Natural killer cell treated with Interleukin-12 subunit alpha and Interleukin-12 subunit beta and Interleukin-15 and Interleukin-18, amount 100 ng/mL, for 72 hours (primary cell): ENCODE measurements around the gene SMIM32. TPM values are rescaled to one million over a fixed set of nuclear protein-coding genes. Genes with fewer than 3 reads are reported as not detected.

Experiments
- ATAC-seq, 2 donors: fragments of 150-1000 bp; cut with Tn5 transposase in 1 of 2; sonication (Bioruptor Pico), chemical (Tn5 transposase) in 1 of 2; 2 replicates each; pipeline ENCODE4 v1.10.0; 2021
- DNase-seq: peaks from one replicate; pipeline ENCODE4 v3.0.0; 2022; ENCODE audit warnings: low spot score
- H3K27ac Mint-ChIP-seq, 2 donors: 1 replicate in 1 of 2; 2 replicates in 1 of 2; pipeline ENCODE4 v1.8.0; 2022; ENCODE audit warnings: mixed read lengths in 2 of 2, mild to moderate bottlenecking in 1 of 2, moderate library complexity in 1 of 2
- H3K27me3 Mint-ChIP-seq, 2 donors: 1 replicate in 1 of 2; 2 replicates in 1 of 2; pipeline ENCODE4 v1.8.0; 2022; ENCODE audit warnings: mixed read lengths in 2 of 2
- H3K36me3 Mint-ChIP-seq: one replicate; pipeline ENCODE4 v1.8.0; 2022; ENCODE audit warnings: mixed read lengths
- H3K4me1 Mint-ChIP-seq, 2 donors: 1 replicate in 1 of 2; 2 replicates in 1 of 2; pipeline ENCODE4 v1.8.0; 2022; ENCODE audit warnings: low read depth in 2 of 2, mixed read lengths in 2 of 2, mild to moderate bottlenecking in 1 of 2
- H3K4me3 Mint-ChIP-seq: one replicate; pipeline ENCODE4 v1.8.0; 2022; ENCODE audit warnings: mixed read lengths
- H3K9me3 Mint-ChIP-seq: 2 replicates; pipeline ENCODE4 v1.8.0; 2022; ENCODE audit warnings: mixed read lengths
- total RNA-seq, 2 donors: library from RNA; stranded (reverse); gene quantifications; one replicate each; pipeline ENCODE4 v1.2.3, GENCODE V29; 2022

Gene SMIM32
- total RNA-seq, 2 donors from 2014 or later, result not detected

DNA sequence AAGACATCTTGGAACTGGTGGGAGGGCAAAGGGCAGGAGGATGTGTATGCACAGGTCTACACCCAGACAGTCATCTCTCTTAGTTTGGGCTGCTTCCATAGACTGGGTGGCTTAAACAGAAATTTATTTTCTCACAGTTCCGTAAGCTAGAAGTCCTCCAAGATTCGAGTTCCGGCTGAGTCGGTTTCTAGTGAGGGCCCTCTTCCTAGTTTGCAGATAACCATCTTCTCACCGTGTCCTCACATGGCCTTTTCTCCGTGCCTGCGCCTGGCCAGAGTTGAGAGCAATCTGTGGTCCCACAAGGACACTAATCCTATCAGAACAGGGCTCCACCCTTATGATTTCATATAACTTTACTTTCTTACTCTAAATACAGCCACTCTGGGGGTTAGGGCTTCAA lies 4.1 kb downstream of the SMIM32 start:
- Mint-ChIP-seq H3K27me3 (peaks cover 10 to 12% of the 10 kb centered on the region in 2 donors), H3K9me3 (no peaks in the 10 kb centered on the region), H3K27ac (no peak overlapping the region), H3K4me3 (no peak overlapping the region), H3K4me1 (peaks cover 11 to 13% of the 10 kb centered on the region in 2 donors), H3K36me3 (peaks cover 13% of the 10 kb centered on the region)
- DNase-seq (no peak), ATAC-seq (no peak)

DNA sequence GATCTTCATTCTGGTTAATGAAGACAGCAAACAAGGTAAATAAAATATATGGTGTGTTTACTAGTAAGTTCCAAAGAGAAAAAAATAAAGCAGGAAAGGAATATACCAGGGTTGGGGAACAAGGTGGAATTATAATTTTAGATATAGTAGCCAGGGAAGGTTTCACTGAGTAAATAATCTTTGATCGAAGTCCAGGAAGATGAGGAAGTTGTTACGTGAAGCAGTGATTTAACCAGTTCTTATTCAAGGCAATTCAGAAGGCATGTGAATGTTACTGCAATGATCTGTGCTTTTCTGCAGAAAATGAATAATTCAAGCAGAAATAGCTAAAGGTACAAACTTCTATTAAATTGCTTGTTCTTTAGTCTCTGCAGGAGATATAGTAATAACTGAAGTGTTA lies 6.2 kb downstream of the SMIM32 start:
- H3K9me3 Mint-ChIP-seq, result no peaks in the 10 kb centered on the region
- no peak overlapping the region for H3K4me3 Mint-ChIP-seq
- ATAC-seq (no peak), DNase-seq (no peak)
- no peak overlapping the region for H3K27ac Mint-ChIP-seq
- peaks cover 11 to 13% of the 10 kb centered on the region in 2 donors for H3K4me1 Mint-ChIP-seq
- peaks cover 13% of the 10 kb centered on the region for H3K36me3 Mint-ChIP-seq
- peaks cover 8% of the 10 kb centered on the region in 2 donors for H3K27me3 Mint-ChIP-seq

DNA sequence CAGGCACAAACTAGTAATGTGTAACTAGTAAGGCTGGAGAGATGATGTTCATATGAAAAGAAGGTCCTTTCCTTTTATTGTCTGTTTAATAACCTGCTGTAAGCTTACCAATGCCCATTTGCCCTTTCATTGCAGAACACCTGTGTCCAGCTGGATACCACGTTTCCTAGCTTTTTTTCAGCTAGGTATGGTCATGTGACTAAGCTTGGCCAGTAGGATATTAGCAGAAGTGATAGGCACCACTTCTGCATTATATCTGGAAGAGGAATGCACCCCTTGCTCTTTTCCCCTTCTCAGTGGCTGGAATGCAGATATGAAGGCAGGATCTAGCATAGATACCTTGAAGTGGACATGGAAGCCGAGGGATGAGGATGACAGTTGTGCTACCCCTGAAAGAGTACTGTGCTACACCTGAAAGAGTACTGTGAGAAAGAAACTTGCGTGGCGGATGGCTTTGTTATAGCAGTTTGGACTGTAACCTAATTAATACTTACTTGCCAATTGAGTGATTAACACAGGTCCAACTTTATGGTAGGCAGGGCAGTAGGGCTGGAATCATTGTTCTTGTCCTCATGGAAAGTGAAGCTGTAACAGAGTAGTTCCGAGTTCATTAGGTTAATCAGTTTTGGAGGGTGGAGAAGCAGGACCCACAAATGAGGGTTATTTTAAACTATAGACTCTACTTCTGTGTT lies 6.8 kb downstream of the SMIM32 start:
- peaks cover 6 to 7% of the 10 kb centered on the region in 2 donors for H3K4me1 Mint-ChIP-seq
- no peak overlapping the region for H3K4me3 Mint-ChIP-seq
- DNase-seq, result no peak
- H3K36me3 Mint-ChIP-seq, result peaks cover 13% of the 10 kb centered on the region
- ATAC-seq, result no peak
- no peaks in the 10 kb centered on the region for H3K9me3 Mint-ChIP-seq
- H3K27ac Mint-ChIP-seq, result no peak overlapping the region
- peaks cover under 1 to 2% of the 10 kb centered on the region in 2 donors for H3K27me3 Mint-ChIP-seq

DNA sequence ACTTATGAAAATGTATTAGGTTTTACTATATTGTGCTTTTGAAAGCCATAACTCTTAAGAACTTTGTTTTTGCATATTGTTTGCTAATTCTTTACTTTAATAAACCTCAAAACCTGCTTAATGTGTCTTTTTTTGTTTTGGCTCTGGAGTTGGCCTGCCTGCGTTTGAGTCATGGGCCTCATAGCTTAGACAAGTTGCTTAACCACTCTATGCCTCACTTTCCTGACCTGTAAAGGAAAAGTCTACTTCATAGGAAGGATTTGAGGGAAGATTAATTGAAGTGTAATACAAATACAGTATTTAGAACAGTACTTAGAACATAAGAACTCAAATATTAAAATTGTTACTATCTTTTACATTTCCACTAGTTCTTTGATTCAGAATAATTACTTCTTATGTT lies 10.3 kb downstream of the SMIM32 start:
- DNase-seq (no peak), ATAC-seq (no peak)
- Mint-ChIP-seq H3K9me3 (no peaks in the 10 kb centered on the region), H3K27ac (no peak overlapping the region), H3K36me3 (peaks cover 9% of the 10 kb centered on the region), H3K4me3 (no peak overlapping the region), H3K27me3 (no peaks in the 10 kb centered on the region), H3K4me1 (peaks cover 3 to 4% of the 10 kb centered on the region in 2 donors)

DNA sequence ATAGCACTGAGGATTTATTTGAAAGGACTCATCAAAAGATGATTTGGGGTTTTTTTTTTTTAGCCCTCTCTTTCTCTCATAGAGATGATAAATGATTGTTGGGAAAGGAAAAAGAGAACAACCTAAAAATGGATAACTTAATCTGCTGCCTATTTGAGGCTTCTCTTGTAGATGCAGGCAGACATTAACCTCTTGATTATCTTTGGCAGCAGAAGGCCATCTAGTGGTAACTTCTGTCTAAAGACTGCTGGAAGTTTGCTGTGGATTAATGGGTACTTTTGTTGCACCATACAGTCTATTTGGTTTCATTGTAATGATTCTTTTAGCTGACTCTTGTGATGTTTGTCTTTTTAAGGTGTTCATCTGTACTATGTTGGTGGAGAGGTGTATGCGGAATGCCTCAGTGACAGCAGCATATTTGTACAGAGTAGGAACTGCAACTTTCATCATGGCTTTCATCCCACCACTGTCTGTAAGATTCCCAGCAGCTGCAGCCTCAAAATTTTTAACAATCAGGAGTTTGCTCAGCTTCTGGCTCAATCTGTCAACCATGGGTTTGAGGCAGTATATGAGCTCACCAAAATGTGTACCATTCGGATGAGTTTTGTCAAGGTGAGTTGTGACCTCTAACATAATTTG lies 18.8 kb downstream of the SMIM32 start:
- H3K27me3 Mint-ChIP-seq, result no peaks in the 10 kb centered on the region
- H3K4me3 Mint-ChIP-seq, result no peak overlapping the region
- H3K27ac Mint-ChIP-seq, result no peak overlapping the region
- H3K9me3 Mint-ChIP-seq, result no peaks in the 10 kb centered on the region
- no peaks in the 10 kb centered on the region for H3K4me1 Mint-ChIP-seq
- DNase-seq (no peak), ATAC-seq (no peak)
- H3K36me3 Mint-ChIP-seq, result peaks cover 15% of the 10 kb centered on the region

DNA sequence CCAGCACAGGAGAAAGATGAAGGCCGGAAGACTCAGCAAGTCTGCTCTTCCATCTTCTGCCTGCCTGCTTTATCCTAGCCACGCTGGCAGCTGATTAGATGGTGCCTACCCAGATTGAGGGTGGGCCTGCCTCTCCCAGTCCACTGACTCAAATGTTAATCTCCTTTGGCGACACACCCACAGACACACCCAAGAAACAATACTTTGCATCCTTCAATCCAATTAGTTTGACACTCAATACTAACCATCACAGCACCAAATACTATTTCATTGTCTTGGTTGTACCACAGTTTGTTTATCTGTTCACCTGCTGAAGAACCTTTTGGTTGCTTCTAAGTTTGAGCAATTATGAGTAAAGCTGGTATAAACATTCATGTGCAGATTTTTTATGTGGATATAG lies 23.7 kb downstream of the SMIM32 start:
- no peak for ATAC-seq
- H3K4me1 Mint-ChIP-seq, result peaks cover 0 to 6% of the 10 kb centered on the region in 2 donors
- no peaks in the 10 kb centered on the region for H3K9me3 Mint-ChIP-seq
- no peak overlapping the region for H3K4me3 Mint-ChIP-seq
- no peak for DNase-seq
- peaks cover 17% of the 10 kb centered on the region for H3K36me3 Mint-ChIP-seq
- H3K27ac Mint-ChIP-seq, result no peak overlapping the region
- H3K27me3 Mint-ChIP-seq, result no peaks in the 10 kb centered on the region

DNA sequence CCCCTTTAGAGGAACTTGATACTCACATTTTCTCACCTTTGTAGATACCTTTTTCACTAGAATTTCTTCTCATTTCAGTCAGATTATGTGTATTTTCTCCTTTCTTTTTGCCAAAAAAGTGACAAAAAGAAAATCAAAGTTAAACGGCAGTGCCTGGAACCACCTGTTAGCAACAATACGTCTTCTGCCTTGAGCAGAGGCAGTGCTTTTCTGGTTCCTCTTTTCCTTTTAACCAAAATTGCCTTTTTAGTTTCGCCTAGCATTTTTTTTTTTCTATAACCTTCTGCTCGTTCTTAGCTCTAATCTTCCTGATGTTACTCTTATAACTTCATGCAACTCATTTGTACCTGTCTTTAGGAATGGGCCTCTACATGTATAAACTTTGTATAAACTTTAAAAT lies 26.1 kb downstream of the SMIM32 start:
- Mint-ChIP-seq H3K9me3 (no peaks in the 10 kb centered on the region), H3K4me1 (peaks cover 0 to 6% of the 10 kb centered on the region in 2 donors), H3K36me3 (peaks cover 13% of the 10 kb centered on the region), H3K27me3 (no peaks in the 10 kb centered on the region), H3K27ac (no peak overlapping the region), H3K4me3 (no peak overlapping the region)
- DNase-seq (no peak), ATAC-seq (no peak)

DNA sequence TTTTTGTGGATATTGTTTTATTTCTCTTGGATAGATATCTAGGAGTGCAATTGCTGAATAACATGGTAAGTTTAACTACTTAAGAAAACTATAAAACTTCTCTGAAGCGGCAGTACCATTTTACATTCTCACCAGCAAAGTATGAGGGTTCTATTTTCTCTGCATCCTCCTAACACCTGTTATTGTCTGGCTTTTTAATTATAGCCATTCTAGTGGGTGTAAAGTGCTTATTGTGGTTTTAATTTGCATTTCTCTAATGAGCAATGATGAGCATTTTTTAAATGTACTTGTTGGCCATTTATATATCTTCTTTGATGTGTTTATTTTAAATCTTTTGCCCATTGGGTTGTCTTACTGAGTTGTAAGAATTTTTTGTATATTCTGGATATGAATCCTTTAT lies 28.7 kb downstream of the SMIM32 start:
- no peaks in the 10 kb centered on the region for H3K27me3 Mint-ChIP-seq
- no peak for DNase-seq
- ATAC-seq, result no peak
- H3K36me3 Mint-ChIP-seq, result peaks cover 13% of the 10 kb centered on the region
- no peak overlapping the region for H3K4me3 Mint-ChIP-seq
- no peaks in the 10 kb centered on the region for H3K9me3 Mint-ChIP-seq
- H3K27ac Mint-ChIP-seq, result no peak overlapping the region
- peaks cover 0 to 10% of the 10 kb centered on the region in 2 donors for H3K4me1 Mint-ChIP-seq

DNA sequence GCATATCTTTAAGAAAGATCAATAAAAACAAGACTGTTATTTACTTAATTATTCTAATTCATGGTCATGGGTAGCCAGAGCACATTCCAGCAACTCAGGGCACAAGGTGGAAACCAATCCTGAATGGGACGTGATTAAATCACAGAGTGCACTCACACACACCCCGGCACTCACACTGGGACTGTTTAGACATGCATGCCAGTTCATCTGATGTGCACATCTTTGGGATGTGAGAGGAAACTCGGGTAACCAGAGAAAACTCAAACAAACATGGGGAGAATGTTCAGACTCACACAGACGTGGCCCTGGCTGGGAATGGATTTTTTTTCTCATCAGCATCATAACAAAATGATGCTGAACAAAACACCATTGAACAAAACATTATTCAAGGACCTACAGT lies 31.0 kb downstream of the SMIM32 start:
- peaks cover 0 to 4% of the 10 kb centered on the region in 2 donors for H3K4me1 Mint-ChIP-seq
- no peak overlapping the region for H3K4me3 Mint-ChIP-seq
- no peaks in the 10 kb centered on the region for H3K9me3 Mint-ChIP-seq
- ATAC-seq (no peak), DNase-seq (no peak)
- peaks cover 10% of the 10 kb centered on the region for H3K36me3 Mint-ChIP-seq
- H3K27ac Mint-ChIP-seq, result no peak overlapping the region
- no peaks in the 10 kb centered on the region for H3K27me3 Mint-ChIP-seq

DNA sequence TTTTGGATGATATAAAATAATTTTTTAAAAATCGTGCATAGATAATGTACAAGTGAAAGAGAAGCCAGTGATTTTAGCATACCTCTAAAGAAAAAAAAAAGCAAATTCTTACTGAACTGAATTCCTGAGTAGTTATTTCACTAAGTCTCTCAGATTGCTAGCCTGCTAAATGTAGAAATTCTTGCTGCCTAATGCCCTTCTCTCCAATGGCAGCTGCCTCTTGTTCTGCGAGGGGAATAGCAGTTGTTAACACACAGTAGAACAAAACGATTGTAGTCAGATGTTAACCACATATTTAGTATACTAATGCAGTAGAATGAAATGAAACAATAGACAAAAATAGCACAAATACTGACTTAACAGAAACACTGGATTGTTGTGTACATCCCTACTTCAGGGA lies 33.5 kb downstream of the SMIM32 start:
- Mint-ChIP-seq H3K4me1 (peaks cover 8 to 17% of the 10 kb centered on the region in 2 donors), H3K36me3 (peaks cover 22% of the 10 kb centered on the region), H3K9me3 (no peaks in the 10 kb centered on the region), H3K27ac (no peak overlapping the region), H3K4me3 (no peak overlapping the region), H3K27me3 (no peaks in the 10 kb centered on the region)
- no peak for ATAC-seq
- DNase-seq, result no peak

DNA sequence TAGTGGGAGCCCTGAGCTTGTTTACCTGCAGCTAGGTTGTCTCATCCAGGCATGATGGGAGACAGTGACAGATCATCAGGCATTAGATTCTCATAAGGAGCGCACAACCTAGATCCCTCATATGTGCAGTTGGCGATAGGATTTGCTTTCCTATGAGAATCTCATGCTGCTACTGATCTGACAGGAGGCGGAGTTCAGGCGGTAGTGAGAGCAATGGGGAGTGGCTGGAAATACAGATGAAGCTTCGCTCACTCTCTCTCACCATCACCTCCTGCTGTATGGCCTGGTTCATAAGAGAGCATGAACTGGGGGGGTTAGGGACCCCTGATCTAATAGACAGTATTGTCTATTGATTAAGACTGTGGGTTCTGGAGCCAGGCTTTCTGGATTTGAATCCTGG lies 35.4 kb downstream of the SMIM32 start:
- Mint-ChIP-seq H3K36me3 (peaks cover 28% of the 10 kb centered on the region), H3K27ac (no peak overlapping the region), H3K4me1 (peaks cover 8 to 17% of the 10 kb centered on the region in 2 donors), H3K4me3 (no peak overlapping the region), H3K27me3 (no peaks in the 10 kb centered on the region), H3K9me3 (no peaks in the 10 kb centered on the region)
- no peak for DNase-seq
- no peak for ATAC-seq

DNA sequence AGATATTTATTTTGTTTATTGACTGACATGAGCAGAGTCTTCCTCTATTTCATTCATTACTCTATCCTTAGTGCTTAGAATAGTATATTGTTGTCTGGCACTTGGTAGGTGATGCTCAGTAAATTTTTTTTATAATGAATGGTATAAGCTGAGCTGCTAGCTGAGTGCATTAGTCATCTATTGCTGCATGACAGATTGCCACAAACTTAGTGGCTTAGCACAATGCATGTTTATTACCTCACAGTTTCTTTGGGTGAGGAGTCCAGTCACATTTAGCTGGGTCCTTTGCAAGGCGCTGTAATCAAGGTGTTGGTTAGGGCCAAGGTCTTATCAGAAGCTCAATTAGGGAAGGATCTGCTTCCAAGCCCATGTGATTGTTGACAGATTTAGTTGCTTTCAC lies 37.2 kb downstream of the SMIM32 start:
- peaks cover 28% of the 10 kb centered on the region for H3K36me3 Mint-ChIP-seq
- no peak overlapping the region for H3K4me3 Mint-ChIP-seq
- peaks cover 20 to 23% of the 10 kb centered on the region in 2 donors for H3K4me1 Mint-ChIP-seq
- H3K27me3 Mint-ChIP-seq, result no peaks in the 10 kb centered on the region
- H3K27ac Mint-ChIP-seq, result no peak overlapping the region
- DNase-seq (no peak), ATAC-seq (peak in 1 of 2 donors; percentile 62)
- no peaks in the 10 kb centered on the region for H3K9me3 Mint-ChIP-seq

DNA sequence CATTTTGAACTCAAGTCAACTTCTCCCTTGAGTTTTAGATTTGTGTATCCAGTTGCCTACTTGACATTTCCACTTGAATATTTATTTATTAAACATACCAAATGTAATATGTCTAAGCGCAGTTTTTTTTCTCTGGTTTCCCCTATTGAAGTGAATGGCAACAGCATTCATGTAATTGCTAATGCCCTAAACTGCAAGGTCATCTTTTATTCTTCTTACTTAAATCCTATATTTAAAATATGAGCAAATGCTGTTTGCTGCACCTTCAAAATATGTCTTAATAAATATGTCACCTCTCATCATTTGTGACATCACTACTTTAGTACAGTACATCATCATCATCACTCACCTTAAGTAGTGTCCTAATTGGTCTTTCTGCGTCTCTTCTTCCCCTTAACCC lies 37.9 kb downstream of the SMIM32 start:
- DNase-seq, result no peak
- no peaks in the 10 kb centered on the region for H3K9me3 Mint-ChIP-seq
- no peak overlapping the region for H3K27ac Mint-ChIP-seq
- H3K36me3 Mint-ChIP-seq, result peaks cover 28% of the 10 kb centered on the region
- ATAC-seq, result no peak
- H3K27me3 Mint-ChIP-seq, result no peaks in the 10 kb centered on the region
- H3K4me3 Mint-ChIP-seq, result no peak overlapping the region
- H3K4me1 Mint-ChIP-seq, result peaks cover 25 to 26% of the 10 kb centered on the region in 2 donors

DNA sequence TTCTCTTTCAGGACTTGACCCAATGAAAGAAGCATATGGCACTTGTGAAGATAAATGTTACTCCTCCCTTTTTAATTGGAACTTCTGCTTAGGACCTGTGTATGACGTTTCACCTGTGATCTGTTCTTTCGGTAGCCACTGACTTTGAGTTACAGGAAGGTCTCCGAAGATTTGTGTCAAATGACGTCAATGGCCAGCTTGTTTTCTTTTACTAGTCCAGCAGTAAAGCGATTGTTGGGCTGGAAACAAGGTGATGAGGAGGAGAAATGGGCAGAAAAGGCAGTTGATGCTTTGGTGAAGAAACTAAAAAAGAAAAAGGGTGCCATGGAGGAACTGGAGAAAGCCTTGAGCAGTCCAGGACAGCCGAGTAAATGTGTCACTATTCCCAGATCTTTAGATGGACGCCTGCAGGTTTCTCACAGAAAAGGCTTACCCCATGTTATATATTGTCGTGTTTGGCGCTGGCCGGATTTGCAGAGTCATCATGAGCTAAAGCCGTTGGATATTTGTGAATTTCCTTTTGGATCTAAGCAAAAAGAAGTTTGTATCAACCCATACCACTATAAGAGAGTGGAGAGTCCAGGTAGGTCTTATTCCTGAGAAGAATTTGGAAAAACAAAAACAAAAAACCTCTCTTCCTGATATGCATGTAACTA lies 39.3 kb downstream of the SMIM32 start:
- Mint-ChIP-seq H3K27ac (no peak overlapping the region), H3K36me3 (peaks cover 28% of the 10 kb centered on the region), H3K9me3 (no peaks in the 10 kb centered on the region), H3K4me1 (peaks cover 30 to 38% of the 10 kb centered on the region in 2 donors), H3K27me3 (no peaks in the 10 kb centered on the region), H3K4me3 (no peak overlapping the region)
- no peak for DNase-seq
- no peak for ATAC-seq
